GM19328 (cell line): ENCODE data around the gene AXIN1.
A peak's percentile ranks its signal among the peaks of the same experiment; 100 is the strongest.
"Not testable (repeated sequence)": the region's sequence is repeated elsewhere in the genome, so short reads cannot be mapped to it uniquely, and the experiment has no call there.

ENCODE experiments used
- ATAC-seq: cut with Tn5 transposase; IDR thresholded peaks from one replicate; pipeline ENCODE4 v1.9.1; 2021; ENCODE audit warnings: mild to moderate bottlenecking, moderate library complexity; ENCODE audit not compliant: unreplicated experiment

Gene AXIN1

GRCh38 chr16:352547-353403 lies at the start of gene AXIN1:
AXIN1 (minus strand) TSS chr16:352723; CDS start chr16:347025, 5,698 bp downstream.
- ATAC-seq: peak; percentile 69

- ATAC-seq: peak; percentile 47
Measured at GRCh38 chr16:401468-402348, 49.2 kb upstream of the AXIN1 start, which contains the start of gene DECR2. DECR2 (plus strand) TSS chr16:401885; CDS start chr16:401964, 79 bp downstream.

- no peak for ATAC-seq
Measured at GRCh38 chr16:400061-400591, 47.6 kb upstream of the AXIN1 start.

- ATAC-seq: no peak
Measured at GRCh38 chr16:399340-400019, 47.0 kb upstream of the AXIN1 start.

GRCh38 chr16:398561-399339 lies 46.2 kb upstream of the AXIN1 start:
- ATAC-seq: no peak

GRCh38 chr16:397736-398332 lies 45.3 kb upstream of the AXIN1 start:
- no peak for ATAC-seq

GRCh38 chr16:397135-397661 lies 44.7 kb upstream of the AXIN1 start, which contains the start of gene NME4:
NME4 (plus strand) TSS chr16:397199; CDS start chr16:397223, 24 bp downstream.
- no peak for ATAC-seq

GRCh38 chr16:396605-397004 lies 44.1 kb upstream of the AXIN1 start:
- ATAC-seq: no peak

- no peak for ATAC-seq
Measured at GRCh38 chr16:396199-396598, 43.7 kb upstream of the AXIN1 start.

GRCh38 chr16:392450-393030 lies 40.0 kb upstream of the AXIN1 start:
- ATAC-seq: no peak

GRCh38 chr16:391885-392335 lies 39.4 kb upstream of the AXIN1 start:
- no peak for ATAC-seq

- no peak for ATAC-seq
Measured at GRCh38 chr16:389352-389751, 36.8 kb upstream of the AXIN1 start.

- not testable (repeated sequence) for ATAC-seq
Measured at GRCh38 chr16:387761-388666, 35.5 kb upstream of the AXIN1 start.

GRCh38 chr16:386641-387156 lies 34.2 kb upstream of the AXIN1 start:
- no peak for ATAC-seq

- no peak for ATAC-seq
Measured at GRCh38 chr16:383326-384051, 31.0 kb upstream of the AXIN1 start.

GRCh38 chr16:381789-382717 lies 29.5 kb upstream of the AXIN1 start, which contains the start of gene PGAP6:
PGAP6 (minus strand) TSS chr16:381978; CDS start chr16:381821, 157 bp downstream.
- peak; percentile 56 for ATAC-seq
